Astrocyte (in vitro differentiated cells and primary cell): ENCODE data around the gene CCDC38. TPM values are rescaled to one million over a fixed set of nuclear protein-coding genes. Genes with fewer than 3 reads are reported as not detected.
A peak's percentile ranks its signal among the peaks of the same experiment; 100 is the strongest.
"Not testable (repeated sequence)": the region's sequence is repeated elsewhere in the genome, so short reads cannot be mapped to it uniquely, and the experiment has no call there.

Source experiments
- DNase-seq: peaks from one replicate; pipeline ENCODE4 v3.0.0-alpha.2; 2010; ENCODE audit warnings: low read depth
- FAIRE-seq: peaks from 2 replicates; lab custom pipeline; 2011; peaks lifted over from hg19 to GRCh38; lab: Jason Lieb, UNC
- H2AFZ ChIP-seq: 2 replicates; pipeline ENCODE4 v1.6.0; 2012; ENCODE audit warnings: low read depth, low read length, inconsistent platforms
- H3K27ac ChIP-seq: 2 replicates; pipeline ENCODE4 v1.5.1; 2011; ENCODE audit warnings: low read depth, low read length, inconsistent platforms
- H3K27me3 ChIP-seq: 2 replicates; pipeline ENCODE4 v1.6.0; 2011; ENCODE audit warnings: low read length, inconsistent platforms; ENCODE audit not compliant: insufficient read depth
- H3K36me3 ChIP-seq: 2 replicates; pipeline ENCODE4 v1.5.1; 2011; ENCODE audit warnings: low read length, inconsistent platforms; ENCODE audit not compliant: insufficient read depth
- H3K4me1 ChIP-seq: 2 replicates; pipeline ENCODE4 v1.5.1; 2011; ENCODE audit warnings: low read length, inconsistent platforms; ENCODE audit not compliant: insufficient read depth
- H3K4me2 ChIP-seq: 2 replicates; pipeline ENCODE4 v1.6.0; 2012; ENCODE audit warnings: low read length, inconsistent platforms
- H3K4me3 ChIP-seq: 2 replicates; pipeline ENCODE4 v1.5.1; 2011; ENCODE audit warnings: low read depth, mild to moderate bottlenecking, low read length, inconsistent platforms; ENCODE audit not compliant: insufficient read depth
- H3K79me2 ChIP-seq: 2 replicates; pipeline ENCODE4 v1.6.0; 2012; ENCODE audit warnings: mild to moderate bottlenecking, low read length, inconsistent platforms; ENCODE audit not compliant: insufficient read depth
- H3K9ac ChIP-seq: 2 replicates; pipeline ENCODE4 v1.6.0; 2012; ENCODE audit warnings: mild to moderate bottlenecking, low read length, inconsistent platforms
- H3K9me3 ChIP-seq: 2 replicates; pipeline ENCODE4 v1.5.1; 2012; ENCODE audit warnings: low read depth, mild to moderate bottlenecking, low read length, inconsistent platforms; ENCODE audit not compliant: insufficient read depth
- H4K20me1 ChIP-seq: 2 replicates; pipeline ENCODE4 v1.6.0; 2012; ENCODE audit warnings: low read length, inconsistent platforms; ENCODE audit not compliant: insufficient read depth
- H3K27ac Mint-ChIP-seq: one replicate; pipeline ENCODE4 v1.8.0; 2021; ENCODE audit warnings: mild to moderate bottlenecking, mixed read lengths; ENCODE audit not compliant: unreplicated experiment
- H3K27me3 Mint-ChIP-seq: one replicate; pipeline ENCODE4 v1.8.0; 2021; ENCODE audit warnings: low read depth, mixed read lengths; ENCODE audit not compliant: unreplicated experiment
- H3K36me3 Mint-ChIP-seq: one replicate; pipeline ENCODE4 v1.8.0; 2021; ENCODE audit warnings: low read depth, mixed read lengths; ENCODE audit not compliant: unreplicated experiment
- H3K4me1 Mint-ChIP-seq: one replicate; pipeline ENCODE4 v1.8.0; 2021; ENCODE audit warnings: low read depth, mixed read lengths; ENCODE audit not compliant: unreplicated experiment
- H3K4me3 Mint-ChIP-seq: one replicate; pipeline ENCODE4 v1.8.0; 2021; ENCODE audit warnings: mild to moderate bottlenecking, moderate library complexity, mixed read lengths; ENCODE audit not compliant: unreplicated experiment
- H3K9me3 Mint-ChIP-seq: one replicate; pipeline ENCODE4 v1.8.0; 2021; ENCODE audit warnings: mild to moderate bottlenecking, mixed read lengths; ENCODE audit not compliant: unreplicated experiment
- EZH2 ChIP-seq: IDR thresholded peaks from 2 replicates; pipeline ENCODE4 v1.6.1; 2012; ENCODE audit warnings: mild to moderate bottlenecking, low read length, inconsistent platforms; ENCODE audit not compliant: insufficient read depth
- total RNA-seq: library from RNA; stranded (reverse); gene quantifications from 2 replicates; pipeline ENCODE4 v1.2.1, GENCODE V29; 2021
- TF ChIP-seq, protein P1 (sequence below): IDR thresholded peaks from 2 replicates; pipeline ENCODE4 v1.5.1; 2011; ENCODE audit warnings: low read depth, mild to moderate bottlenecking, inconsistent platforms, low read length, moderate library complexity; ENCODE audit not compliant: insufficient read depth

The CCDC38 gene
- total RNA-seq, 1 donor from 2014 or later, result 0.07 TPM

DNA sequence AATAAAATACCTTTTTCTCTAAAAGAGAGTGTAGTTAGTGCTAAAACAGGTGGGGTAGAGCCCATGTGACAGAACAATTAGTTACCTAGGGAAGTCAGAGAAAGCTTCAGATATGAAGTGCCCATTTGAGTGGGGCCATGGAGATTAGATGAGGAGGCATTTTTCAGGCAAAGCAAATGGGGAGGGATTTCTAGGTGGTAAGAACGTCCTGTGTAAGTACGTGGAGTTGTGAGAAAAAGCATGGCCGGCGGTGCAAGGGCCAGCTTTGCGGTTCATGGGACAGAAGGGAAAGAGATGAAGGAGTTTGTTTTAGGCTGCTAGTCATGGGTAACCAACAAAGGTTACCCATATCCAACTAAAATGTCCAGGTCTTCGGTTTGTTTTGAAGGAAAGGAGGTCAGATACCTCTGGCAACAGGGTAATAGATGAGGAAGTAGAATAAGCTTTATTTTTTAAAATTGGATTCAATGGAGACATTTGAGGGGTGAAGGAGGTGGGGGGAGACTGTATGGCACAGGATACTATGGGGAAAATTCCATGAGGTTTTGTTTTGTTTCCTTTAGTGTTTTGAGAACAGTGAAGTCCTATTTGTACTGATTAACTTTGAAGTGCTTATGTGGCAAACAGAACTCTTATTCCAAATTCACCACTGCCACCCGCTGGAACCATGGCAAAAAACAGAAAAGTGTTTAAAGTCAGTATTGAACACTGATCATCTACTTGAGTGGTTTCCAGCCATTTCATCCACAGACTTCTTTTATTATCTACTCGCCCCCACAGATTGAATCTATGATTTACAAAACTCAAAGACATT lies 93.6 kb downstream of the CCDC38 start:
- H3K27me3 ChIP-seq, result peaks cover 2% of the 10 kb centered on the region
- no peak overlapping the region for H3K4me2 ChIP-seq
- no peak overlapping the region for H2AFZ ChIP-seq
- no peak overlapping the region for H3K27ac ChIP-seq
- no peaks in the 10 kb centered on the region for H3K79me2 ChIP-seq
- no peak for FAIRE-seq
- H4K20me1 ChIP-seq, result no peaks in the 10 kb centered on the region
- H3K9me3 ChIP-seq, result no peaks in the 10 kb centered on the region
- Mint-ChIP-seq H3K36me3 (no peaks in the 10 kb centered on the region), H3K27me3 (peaks cover 6% of the 10 kb centered on the region), H3K27ac (no peak overlapping the region), H3K4me1 (no peaks in the 10 kb centered on the region), H3K4me3 (no peak overlapping the region), H3K9me3 (no peaks in the 10 kb centered on the region)
- TF ChIP-seq EZH2, result no peak
- TF ChIP-seq, protein P1, sequence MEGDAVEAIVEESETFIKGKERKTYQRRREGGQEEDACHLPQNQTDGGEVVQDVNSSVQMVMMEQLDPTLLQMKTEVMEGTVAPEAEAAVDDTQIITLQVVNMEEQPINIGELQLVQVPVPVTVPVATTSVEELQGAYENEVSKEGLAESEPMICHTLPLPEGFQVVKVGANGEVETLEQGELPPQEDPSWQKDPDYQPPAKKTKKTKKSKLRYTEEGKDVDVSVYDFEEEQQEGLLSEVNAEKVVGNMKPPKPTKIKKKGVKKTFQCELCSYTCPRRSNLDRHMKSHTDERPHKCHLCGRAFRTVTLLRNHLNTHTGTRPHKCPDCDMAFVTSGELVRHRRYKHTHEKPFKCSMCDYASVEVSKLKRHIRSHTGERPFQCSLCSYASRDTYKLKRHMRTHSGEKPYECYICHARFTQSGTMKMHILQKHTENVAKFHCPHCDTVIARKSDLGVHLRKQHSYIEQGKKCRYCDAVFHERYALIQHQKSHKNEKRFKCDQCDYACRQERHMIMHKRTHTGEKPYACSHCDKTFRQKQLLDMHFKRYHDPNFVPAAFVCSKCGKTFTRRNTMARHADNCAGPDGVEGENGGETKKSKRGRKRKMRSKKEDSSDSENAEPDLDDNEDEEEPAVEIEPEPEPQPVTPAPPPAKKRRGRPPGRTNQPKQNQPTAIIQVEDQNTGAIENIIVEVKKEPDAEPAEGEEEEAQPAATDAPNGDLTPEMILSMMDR, result peak; percentile 21
- no peak overlapping the region for H3K4me3 ChIP-seq
- H3K4me1 ChIP-seq, result no peaks in the 10 kb centered on the region
- DNase-seq, result no peak
- no peaks in the 10 kb centered on the region for H3K36me3 ChIP-seq
- no peak overlapping the region for H3K9ac ChIP-seq

DNA sequence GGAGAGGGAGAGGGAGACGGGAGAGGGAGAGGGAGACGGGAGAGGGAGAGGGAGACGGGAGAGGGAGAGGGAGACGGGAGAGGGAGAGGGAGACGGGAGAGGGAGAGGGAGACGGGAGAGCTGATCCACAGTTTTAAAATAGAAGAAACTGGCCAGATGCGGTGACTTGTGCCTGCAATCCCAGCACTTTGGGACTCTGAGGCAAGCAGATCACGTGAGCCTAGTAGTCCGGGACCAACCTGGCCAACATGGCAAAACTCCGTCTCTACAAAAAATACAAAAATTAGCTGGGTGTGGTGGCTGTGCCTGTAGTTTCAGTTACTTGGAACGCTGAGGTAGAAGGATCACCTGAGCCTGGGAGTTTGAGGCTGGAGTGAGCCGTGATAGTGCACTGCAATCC lies 100.0 kb downstream of the CCDC38 start:
- H3K27me3 ChIP-seq, H3K9me3 ChIP-seq, FAIRE-seq, DNase-seq, H3K36me3 Mint-ChIP-seq, H3K79me2 ChIP-seq, H3K4me1 Mint-ChIP-seq, H3K4me1 ChIP-seq, H4K20me1 ChIP-seq, H3K4me3 Mint-ChIP-seq, H3K27ac ChIP-seq, H3K9me3 Mint-ChIP-seq, H3K36me3 ChIP-seq: not testable (repeated sequence)
- peak overlapping the region; percentile 15 for H3K4me3 ChIP-seq
- peak overlapping the region; percentile 63 for H3K9ac ChIP-seq
- H3K27ac Mint-ChIP-seq, result peak overlapping the region; percentile 12
- peaks cover 16% of the 10 kb centered on the region for H3K27me3 Mint-ChIP-seq
- H2AFZ ChIP-seq, result peak overlapping the region; percentile 60
- peak overlapping the region; percentile 81 for H3K4me2 ChIP-seq

DNA sequence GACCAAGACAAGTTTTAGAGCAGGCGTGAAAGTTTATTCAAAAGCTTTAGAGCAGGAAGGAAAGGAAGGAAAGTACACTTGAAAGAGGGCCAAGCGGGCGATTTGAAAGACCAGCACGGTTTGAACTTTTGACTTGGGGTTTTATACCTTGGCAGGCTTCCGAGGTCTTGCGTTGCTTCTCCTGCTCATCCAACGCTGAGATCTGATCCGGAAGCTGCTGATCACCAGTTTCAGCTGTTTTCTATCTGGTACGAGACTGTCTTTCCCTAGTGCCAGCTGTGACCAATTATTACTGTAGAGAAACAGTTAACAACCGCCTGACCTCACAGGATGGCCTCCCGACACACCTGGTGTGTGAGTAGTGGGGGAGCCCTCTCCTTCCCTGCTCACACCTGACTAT lies 104.3 kb downstream of the CCDC38 start:
- no peaks in the 10 kb centered on the region for H3K36me3 ChIP-seq
- peaks cover 16% of the 10 kb centered on the region for H3K27me3 Mint-ChIP-seq
- no peak overlapping the region for H3K4me3 Mint-ChIP-seq
- H3K4me1 Mint-ChIP-seq, result no peaks in the 10 kb centered on the region
- H3K9ac ChIP-seq, result no peak overlapping the region
- H3K4me3 ChIP-seq, result no peak overlapping the region
- H2AFZ ChIP-seq, result no peak overlapping the region
- no peak overlapping the region for H3K27ac Mint-ChIP-seq
- TF ChIP-seq, protein P1, result no peak
- TF ChIP-seq EZH2, result no peak
- H3K36me3 Mint-ChIP-seq, result no peaks in the 10 kb centered on the region
- H4K20me1 ChIP-seq, result no peaks in the 10 kb centered on the region
- H3K4me2 ChIP-seq, result peak overlapping the region; percentile 79
- no peaks in the 10 kb centered on the region for H3K9me3 ChIP-seq
- peaks cover 16% of the 10 kb centered on the region for H3K4me1 ChIP-seq
- FAIRE-seq, result no peak
- no peaks in the 10 kb centered on the region for H3K9me3 Mint-ChIP-seq
- H3K79me2 ChIP-seq, result no peaks in the 10 kb centered on the region
- DNase-seq, result peak; percentile 49
- no peak overlapping the region for H3K27ac ChIP-seq
- H3K27me3 ChIP-seq, result no peaks in the 10 kb centered on the region
